Upper lobe of left lung (tissue), 6 donors: ENCODE results near the gene CMTR1. TPM values are rescaled to one million over a fixed set of nuclear protein-coding genes. Genes with fewer than 3 reads are reported as not detected.
A peak's percentile ranks its signal among the peaks of the same experiment; 100 is the strongest.

Source experiments
- ATAC-seq, 2 donors: fragments of 200-7000 bp; cut with Tn5 transposase; one replicate each; pipeline ENCODE4 v1.9.1; 2022; ENCODE audit warnings: mild to moderate bottlenecking in 2 of 2, moderate library complexity in 2 of 2; ENCODE audit not compliant: low FRiP score in 2 of 2
- DNase-seq, 2 donors: peaks; one replicate each; pipeline ENCODE4 v3.0.0-alpha.2; 2019 to 2020
- H3K27ac ChIP-seq, 4 donors: fragments of 200-600 bp; sonication (generic); one replicate each; pipeline ENCODE4 v1.5.1; 2016 to 2019
- H3K27me3 ChIP-seq, 4 donors: fragments of 200-600 bp; sonication (generic); one replicate each; pipeline ENCODE4 v1.5.1; 2017 to 2019
- H3K36me3 ChIP-seq, 4 donors: fragments of 200-600 bp; sonication (generic); one replicate each; pipeline ENCODE4 v1.5.1; 2016 to 2019
- H3K4me1 ChIP-seq, 4 donors: fragments of 200-600 bp; sonication (generic); one replicate each; pipeline ENCODE4 v1.5.1; 2018 to 2019
- H3K4me3 ChIP-seq, 4 donors: fragments of 200-600 bp; sonication (generic); one replicate each; pipeline ENCODE4 v1.5.1; 2017 to 2019; ENCODE audit warnings: mild to moderate bottlenecking in 2 of 4, moderate library complexity in 1 of 4
- H3K9me3 ChIP-seq, 4 donors: fragments of 200-600 bp; sonication (generic); one replicate each; pipeline ENCODE4 v1.5.1; 2018 to 2019
- CTCF ChIP-seq, 6 experiments: fragments of 450-650 bp in 4 of 6; fragments of 200-600 bp in 2 of 6; sonication (generic) in 2 of 6; IDR thresholded peaks; one replicate each; pipeline ENCODE4 v1.5.1; 2016 to 2019; ENCODE audit warnings: antibody characterized with exemption in 6 of 6
- EP300 ChIP-seq, 4 donors: sonication (generic); formaldehyde crosslinking; IDR thresholded peaks; one replicate each; pipeline ENCODE4 v1.5.1; 2017; ENCODE audit warnings: antibody characterized with exemption in 4 of 4, control low read depth in 2 of 4
- POLR2A ChIP-seq, 4 donors: fragments of 450-650 bp; IDR thresholded peaks; one replicate each; pipeline ENCODE4 v1.5.1; 2016 to 2017; ENCODE audit warnings: antibody characterized with exemption in 4 of 4, mild to moderate bottlenecking in 2 of 4
- POLR2AphosphoS5 ChIP-seq, 2 donors: sonication (generic); formaldehyde crosslinking; IDR thresholded peaks; one replicate each; pipeline ENCODE4 v1.5.1; 2017; ENCODE audit warnings: antibody characterized with exemption in 2 of 2
- WGBS, 2 donors: methylation state at CpG; one replicate each; pipeline ENCODE4 v1.1.5; 2017 to 2018; 5-methylcytosine and 5-hydroxymethylcytosine counted together
- total RNA-seq, 6 donors: library from RNA; depleted of rRNA in 4 of 6; stranded (reverse); fragments of >200 nt in 4 of 6; gene quantifications; one replicate each; pipeline versions ENCODE4 v1.1.0 to v1.2.1, GENCODE V29; 2016 to 2021
- donor health status: DM: no; HTN: no; CAD: no; lungs with moderate emphysema.
- donor health status: DM: no; HTN: yes; CAD: no; lungs with severe emphysema.

Gene CMTR1
- total RNA-seq, 6 donors from 2014 or later = 34.5 to 80.7 (median 38.1) TPM

GRCh38 chr6:37484786-37485170 is 51.8 kb downstream of the CMTR1 start:
- WGBS, 2 donors = 85 to 97% methylated on average over 5 to 7 of the region's 7 CpGs

GRCh38 chr6:37485291-37485702 is 52.3 kb downstream of the CMTR1 start:
- H3K9me3 ChIP-seq = no peaks in the 10 kb centered on the region
- H3K4me3 ChIP-seq = no peak overlapping the region
- no peak for TF ChIP-seq POLR2AphosphoS5 (IDR thresholded peaks at IDR 0.05)
- TF ChIP-seq CTCF (IDR thresholded peaks at IDR 0.05) = peak in 1 of 6 experiments; percentile 24
- peaks cover 0 to 52% (median 27%) of the 10 kb centered on the region in 4 donors for H3K36me3 ChIP-seq
- 80 to 85% methylated on average over 10 of the region's 10 CpGs for whole genome bisulfite sequencing, 2 donors
- no peaks in the 10 kb centered on the region for H3K27me3 ChIP-seq
- DNase-seq (no peak), ATAC-seq (no peak)
- H3K27ac ChIP-seq = no peak overlapping the region
- H3K4me1 ChIP-seq = peaks cover 0 to 3% (median 0%) of the 10 kb centered on the region in 4 donors

More at GRCh38 chr6:37484786-37485170, 51.8 kb downstream of the CMTR1 start:
- Histone ChIP-seq H3K4me3 (no peak overlapping the region), H3K4me1 (peaks cover 0 to 3% (median 0%) of the 10 kb centered on the region in 4 donors), H3K27ac (no peak overlapping the region), H3K27me3 (no peaks in the 10 kb centered on the region), H3K36me3 (peaks cover 0 to 57% (median 32%) of the 10 kb centered on the region in 4 donors), H3K9me3 (no peaks in the 10 kb centered on the region)
- no peak for ATAC-seq
- TF ChIP-seq EP300 (IDR thresholded peaks at IDR 0.05) (no peak), POLR2AphosphoS5 (IDR thresholded peaks at IDR 0.05) (no peak), CTCF (IDR thresholded peaks at IDR 0.05) (no peak), POLR2A (IDR thresholded peaks at IDR 0.05) (no peak)
- DNase-seq = no peak

GRCh38 chr6:37486121-37486839 is 53.3 kb downstream of the CMTR1 start:
- no peaks in the 10 kb centered on the region for H3K27me3 ChIP-seq
- no peak for ATAC-seq
- H3K27ac ChIP-seq = no peak overlapping the region
- H3K4me1 ChIP-seq = peaks cover 0 to 3% (median 1%) of the 10 kb centered on the region in 4 donors
- no peak for DNase-seq
- TF ChIP-seq CTCF (IDR thresholded peaks at IDR 0.05) (no peak), POLR2AphosphoS5 (IDR thresholded peaks at IDR 0.05) (no peak), EP300 (IDR thresholded peaks at IDR 0.05) (no peak), POLR2A (IDR thresholded peaks at IDR 0.05) (no peak)
- WGBS, 2 donors = 90% methylated on average over 5 to 8 of the region's 8 CpGs
- H3K4me3 ChIP-seq = no peak overlapping the region
- H3K9me3 ChIP-seq = no peaks in the 10 kb centered on the region
- peaks cover 0 to 42% (median 18%) of the 10 kb centered on the region in 4 donors for H3K36me3 ChIP-seq

GRCh38 chr6:37487591-37488380 is 54.8 kb downstream of the CMTR1 start:
- no peaks in the 10 kb centered on the region for H3K27me3 ChIP-seq
- 70 to 75% methylated on average over 9 of the region's 9 CpGs for WGBS, 2 donors
- TF ChIP-seq POLR2A (IDR thresholded peaks at IDR 0.05) = no peak
- no peak for TF ChIP-seq EP300 (IDR thresholded peaks at IDR 0.05)
- TF ChIP-seq CTCF (IDR thresholded peaks at IDR 0.05) = no peak
- TF ChIP-seq POLR2AphosphoS5 (IDR thresholded peaks at IDR 0.05) = no peak

More at GRCh38 chr6:37487591-37488380, 54.8 kb downstream of the CMTR1 start:
- ATAC-seq = no peak
- H3K4me1 ChIP-seq = peaks cover 0 to 3% (median 1%) of the 10 kb centered on the region in 4 donors
- H3K4me3 ChIP-seq = no peak overlapping the region
- DNase-seq = no peak
- H3K36me3 ChIP-seq = peaks cover 0 to 27% (median 9%) of the 10 kb centered on the region in 4 donors
- no peak overlapping the region for H3K27ac ChIP-seq
- H3K9me3 ChIP-seq = no peaks in the 10 kb centered on the region
